ENCODE results near the gene NR6A1.

- TF ChIP-seq CTCF (IDR thresholded peaks at IDR 0.05), result no peak
- TF ChIP-seq POLR2A (IDR thresholded peaks at IDR 0.05), result no peak
These were observed 244.9 kb downstream of the NR6A1 start for GRCh38 chr9:124526174-124526573.
